GM10847 (cell line): ENCODE results near the gene CFAP77.

Source experiments
- POLR2A ChIP-seq: IDR thresholded peaks from 2 replicates; pipeline ENCODE4 v1.6.1; 2011; ENCODE audit not compliant: insufficient read length; ENCODE audit errors: extremely low read depth

The CFAP77 gene

DNA sequence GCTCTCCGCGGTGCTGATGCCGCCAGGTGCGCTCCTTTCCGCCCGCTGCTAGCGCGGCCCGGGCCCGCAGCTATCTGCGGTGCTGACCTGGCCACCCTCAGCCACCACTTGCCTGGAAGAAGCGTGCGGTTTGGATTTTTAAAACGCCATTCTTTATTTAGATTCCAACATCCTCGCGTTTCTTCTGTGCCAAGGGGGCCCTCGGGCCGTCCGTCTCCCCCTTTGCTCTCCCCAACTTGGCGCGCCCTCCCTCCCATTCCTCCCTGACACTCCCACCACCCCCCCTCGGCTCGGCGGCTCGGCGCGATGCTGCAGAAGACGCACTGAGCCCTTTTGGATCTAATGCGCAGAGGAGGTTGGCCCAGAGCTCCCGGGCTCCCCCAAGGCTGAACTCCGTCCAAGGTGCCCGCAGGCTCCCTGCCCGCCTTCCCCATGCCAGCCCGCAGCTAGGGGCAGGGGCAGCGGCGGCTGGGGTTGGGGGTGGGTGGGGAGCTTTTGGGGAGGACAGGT, 172.3 kb downstream of the CFAP77 start, which contains the start of gene BARHL1:
BARHL1 (plus strand) TSS at position 331 of the 510 bp plus-strand sequence. CDS start 192 bp downstream, outside the sequence.
- TF ChIP-seq POLR2A, result no peak

- no peak for TF ChIP-seq POLR2A
Observed at GRCh38 chr9:132582786-132583583, 173.0 kb downstream of the CFAP77 start.

GRCh38 chr9:132583584-132584304, 173.7 kb downstream of the CFAP77 start:
- TF ChIP-seq POLR2A, result no peak

DNA sequence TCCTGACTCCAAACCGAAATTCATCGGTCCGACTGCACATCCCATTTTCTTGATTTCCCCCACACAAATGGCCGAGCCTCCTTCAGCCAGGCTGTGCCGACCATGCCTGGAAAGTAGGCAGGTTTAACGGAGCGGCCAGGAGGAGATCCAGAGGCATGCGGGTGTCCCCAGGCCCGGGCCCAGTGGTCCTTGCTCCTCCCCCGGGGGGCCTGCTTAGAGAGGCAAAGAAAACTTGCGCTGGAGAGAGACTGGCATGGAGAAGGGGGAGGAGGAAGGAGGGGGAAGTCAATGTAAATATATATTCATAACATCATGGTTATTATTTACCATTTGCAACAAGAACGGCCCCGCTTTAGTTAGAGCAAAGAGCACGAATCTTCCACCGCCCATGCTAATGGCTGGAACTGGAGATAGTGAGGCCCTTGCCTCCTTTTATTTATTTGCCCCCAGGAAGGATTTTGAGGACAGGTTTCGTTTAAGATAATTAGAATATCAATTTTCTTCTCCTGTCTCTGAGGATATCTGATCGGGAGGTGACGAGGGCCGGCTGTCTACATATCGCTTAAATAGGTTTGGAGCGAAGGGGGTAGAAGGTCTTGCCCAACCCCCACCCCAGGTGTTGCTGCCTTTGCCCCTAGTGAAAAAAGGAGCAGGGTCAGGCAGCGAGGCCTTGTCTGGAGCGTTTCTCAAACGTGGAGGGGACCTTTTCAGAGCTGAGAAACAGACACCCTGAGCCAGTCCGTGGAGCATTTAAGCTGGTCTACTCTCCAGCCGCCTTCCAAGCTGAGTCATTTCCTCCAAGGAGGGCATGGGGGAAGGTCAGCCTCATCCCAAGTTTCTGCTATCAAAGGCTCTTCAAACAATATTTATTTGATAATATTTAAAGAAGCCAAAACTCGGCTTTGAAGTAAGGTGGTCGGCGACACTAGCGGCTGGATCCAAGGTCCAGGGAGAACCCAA, 174.9 kb downstream of the CFAP77 start:
- TF ChIP-seq POLR2A, result no peak

DNA sequence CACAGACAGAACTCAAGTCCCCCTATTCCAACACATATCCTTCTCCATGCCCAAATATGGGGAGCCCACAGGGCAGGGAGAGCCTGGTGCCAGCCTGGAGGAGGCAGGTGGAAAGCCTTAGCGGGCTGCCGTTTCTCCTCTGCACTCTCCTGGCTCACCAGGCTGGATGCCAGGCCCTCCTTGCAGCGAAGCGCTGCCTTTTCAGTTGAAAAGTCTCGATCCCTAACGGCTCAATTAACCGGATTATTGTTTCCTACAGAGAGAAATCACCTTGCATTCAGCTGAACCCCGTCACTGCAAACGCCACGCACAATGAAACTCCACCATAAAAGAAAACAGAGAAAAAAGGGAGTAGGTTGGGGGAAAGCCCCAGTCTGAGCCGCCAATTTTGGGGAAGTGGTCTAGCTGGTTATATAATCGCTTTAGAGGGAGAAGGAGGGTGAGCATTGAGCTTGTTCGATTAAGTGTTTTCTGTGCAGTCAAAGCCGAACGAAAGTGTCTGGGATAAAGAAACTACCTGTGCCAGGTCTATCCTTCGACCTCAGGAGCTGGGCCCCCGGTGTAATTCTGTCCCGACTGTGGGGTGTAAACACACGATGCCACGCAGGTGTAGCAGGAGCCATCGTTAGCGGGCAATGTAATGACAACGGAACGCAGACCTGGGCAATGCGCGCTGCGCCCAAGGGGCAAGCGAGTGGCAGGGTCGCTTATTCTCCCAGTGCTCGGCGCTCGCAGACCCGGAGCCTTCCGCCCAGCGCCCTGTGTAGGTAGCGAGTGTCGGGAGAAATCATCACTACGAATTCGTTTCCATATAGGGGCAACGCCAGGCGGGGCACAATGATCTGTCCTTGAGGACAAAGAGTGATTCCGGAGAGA, 176.2 kb downstream of the CFAP77 start:
- TF ChIP-seq POLR2A, result no peak

DNA sequence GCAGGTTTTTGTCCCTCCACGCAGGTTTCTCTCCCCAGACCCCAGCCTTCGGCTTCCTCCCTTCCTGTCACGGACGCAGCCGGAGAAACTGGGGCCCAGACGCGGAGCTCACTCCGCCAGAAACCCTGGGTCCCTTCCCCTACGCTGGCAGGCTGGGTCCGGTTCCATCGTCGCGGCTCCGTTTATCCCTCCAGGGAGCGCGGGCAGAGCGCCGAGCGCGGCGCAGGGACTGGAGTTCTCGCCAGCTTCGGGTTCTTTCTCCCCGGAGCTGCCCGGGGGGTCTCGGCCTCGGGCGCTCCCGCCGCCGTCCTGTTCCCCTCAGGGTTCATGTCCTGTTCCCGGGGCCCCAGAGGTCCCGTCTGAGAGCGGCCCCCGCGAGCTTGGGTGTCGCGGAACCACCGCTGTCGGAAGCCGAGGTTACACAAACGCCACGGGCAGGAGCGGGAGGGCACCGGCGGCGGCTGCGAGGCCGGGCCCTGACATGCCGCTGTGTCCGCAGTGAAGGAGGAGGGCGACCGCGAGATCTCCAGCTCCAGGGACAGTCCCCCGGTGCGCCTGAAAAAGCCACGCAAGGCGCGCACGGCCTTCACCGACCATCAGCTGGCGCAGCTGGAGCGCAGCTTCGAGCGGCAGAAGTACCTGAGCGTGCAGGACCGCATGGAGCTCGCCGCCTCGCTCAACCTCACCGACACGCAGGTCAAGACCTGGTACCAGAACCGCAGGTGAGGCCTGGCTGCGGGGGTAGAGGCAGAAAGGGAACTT, 177.0 kb downstream of the CFAP77 start:
- no peak for TF ChIP-seq POLR2A

DNA sequence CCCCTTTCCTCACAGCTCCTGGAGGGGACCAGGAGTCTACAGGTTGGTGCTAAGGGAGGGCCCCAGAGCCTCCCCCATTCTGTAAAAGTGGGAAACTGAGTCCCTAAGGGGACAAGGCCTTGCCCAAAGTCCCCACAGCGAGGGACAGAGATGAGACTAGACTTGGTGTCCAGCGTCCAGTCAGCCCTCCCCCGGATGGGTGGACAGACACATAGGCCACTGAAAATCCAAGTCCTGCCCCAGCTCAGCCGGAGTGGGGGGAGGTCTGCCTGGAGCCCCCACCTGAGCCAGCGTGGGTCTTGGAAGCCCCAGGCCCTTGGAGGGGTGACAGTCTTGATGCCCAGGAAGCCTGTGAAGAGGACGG, 177.6 kb downstream of the CFAP77 start:
- no peak for TF ChIP-seq POLR2A

DNA sequence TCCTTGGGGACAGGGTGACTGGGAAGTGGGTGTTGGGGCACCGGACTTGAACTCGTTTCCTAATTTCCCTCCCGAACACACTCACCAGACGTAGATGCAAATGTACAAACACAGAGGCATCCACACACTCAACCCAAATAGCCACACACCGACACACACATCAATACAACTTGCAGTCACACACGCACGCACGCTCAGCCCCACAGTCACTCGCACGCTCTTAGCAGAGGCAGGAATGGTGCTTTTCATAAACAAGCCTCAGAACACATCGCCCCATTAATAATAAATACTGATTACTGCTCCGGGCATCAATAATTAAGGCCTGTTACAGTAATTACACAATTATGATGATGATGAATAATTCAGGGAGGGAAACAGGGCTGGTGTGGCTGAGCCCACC, 178.1 kb downstream of the CFAP77 start:
- no peak for TF ChIP-seq POLR2A

DNA sequence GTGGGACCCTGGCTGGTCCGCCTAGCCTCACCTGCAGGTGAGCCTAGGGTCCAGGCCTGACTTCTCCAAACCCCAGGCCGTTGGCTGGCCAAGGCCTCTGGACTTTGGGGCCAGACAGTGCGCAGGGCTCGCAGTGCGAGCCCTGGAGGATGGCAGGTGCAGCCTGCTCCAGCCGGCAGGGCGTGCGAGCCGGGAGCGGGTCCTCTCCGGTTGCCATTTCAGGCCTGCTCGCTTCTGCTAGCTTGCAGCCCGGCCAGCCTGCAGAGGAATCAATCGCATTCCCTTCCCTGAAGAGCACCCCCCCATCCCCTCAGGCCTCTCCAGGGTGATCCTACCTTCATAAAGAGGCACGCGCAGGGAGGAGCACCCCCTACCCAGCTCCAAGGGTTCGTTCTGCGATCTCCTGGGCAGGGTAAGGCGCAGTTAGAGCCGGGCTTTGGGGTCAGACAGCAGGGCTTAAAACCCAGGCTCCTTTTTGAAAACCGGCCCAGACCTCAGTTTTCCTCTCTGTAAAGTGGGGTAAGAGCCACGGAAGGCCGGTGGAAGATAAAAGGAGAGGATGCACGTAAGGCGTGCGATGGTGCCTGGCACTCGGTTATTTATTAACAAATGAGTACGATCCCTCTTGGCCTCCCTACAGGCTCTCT, 178.6 kb downstream of the CFAP77 start:
- TF ChIP-seq POLR2A, result no peak

DNA sequence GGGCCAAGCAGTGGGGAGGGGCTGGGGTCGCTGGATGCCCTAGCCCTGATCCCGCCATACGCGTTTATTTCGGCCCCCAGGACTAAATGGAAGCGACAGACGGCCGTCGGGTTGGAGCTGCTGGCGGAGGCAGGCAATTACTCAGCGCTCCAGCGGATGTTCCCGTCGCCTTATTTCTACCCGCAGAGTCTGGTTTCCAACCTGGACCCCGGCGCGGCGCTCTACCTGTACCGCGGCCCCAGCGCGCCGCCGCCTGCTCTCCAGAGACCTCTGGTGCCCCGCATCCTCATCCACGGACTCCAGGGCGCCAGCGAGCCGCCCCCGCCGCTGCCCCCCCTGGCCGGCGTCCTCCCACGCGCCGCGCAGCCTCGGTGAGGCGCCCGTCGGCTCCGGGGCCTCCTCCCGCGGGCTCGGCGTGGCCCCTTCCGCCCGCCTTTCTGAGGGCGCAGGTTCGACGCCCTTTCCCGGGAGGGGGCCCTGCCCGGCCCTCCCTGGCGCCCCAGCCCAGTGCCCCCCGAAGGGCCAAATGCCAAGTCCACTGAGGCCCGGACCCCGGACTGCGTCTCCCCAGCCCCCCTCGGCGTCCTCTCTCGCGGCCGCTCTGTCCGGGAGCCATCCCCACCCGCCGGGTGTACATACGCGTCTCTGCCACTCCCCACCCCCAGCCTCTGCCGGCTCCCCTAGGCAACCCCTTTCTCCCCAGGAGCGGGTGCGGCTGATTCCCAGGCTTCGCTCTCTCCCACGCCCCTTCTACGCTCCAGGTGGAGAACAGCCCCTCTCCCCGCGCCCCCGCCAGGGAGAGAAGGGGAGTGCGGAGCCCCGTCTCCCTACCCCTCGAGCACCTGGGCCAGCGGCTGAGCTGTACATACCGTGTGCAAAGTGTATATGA, 179.4 kb downstream of the CFAP77 start:
- no peak for TF ChIP-seq POLR2A

GRCh38 chr9:132590037-132590317, 180.0 kb downstream of the CFAP77 start:
- TF ChIP-seq POLR2A, result no peak
